GM18873 (cell line): ENCODE measurements around the gene CLIP1.

ENCODE experiments used
- ATAC-seq: cut with Tn5 transposase; IDR thresholded peaks from one replicate; pipeline ENCODE4 v1.9.1; 2021; ENCODE audit warnings: mild to moderate bottlenecking, moderate library complexity, moderate number of reproducible peaks; ENCODE audit not compliant: unreplicated experiment, low FRiP score

Gene CLIP1

DNA sequence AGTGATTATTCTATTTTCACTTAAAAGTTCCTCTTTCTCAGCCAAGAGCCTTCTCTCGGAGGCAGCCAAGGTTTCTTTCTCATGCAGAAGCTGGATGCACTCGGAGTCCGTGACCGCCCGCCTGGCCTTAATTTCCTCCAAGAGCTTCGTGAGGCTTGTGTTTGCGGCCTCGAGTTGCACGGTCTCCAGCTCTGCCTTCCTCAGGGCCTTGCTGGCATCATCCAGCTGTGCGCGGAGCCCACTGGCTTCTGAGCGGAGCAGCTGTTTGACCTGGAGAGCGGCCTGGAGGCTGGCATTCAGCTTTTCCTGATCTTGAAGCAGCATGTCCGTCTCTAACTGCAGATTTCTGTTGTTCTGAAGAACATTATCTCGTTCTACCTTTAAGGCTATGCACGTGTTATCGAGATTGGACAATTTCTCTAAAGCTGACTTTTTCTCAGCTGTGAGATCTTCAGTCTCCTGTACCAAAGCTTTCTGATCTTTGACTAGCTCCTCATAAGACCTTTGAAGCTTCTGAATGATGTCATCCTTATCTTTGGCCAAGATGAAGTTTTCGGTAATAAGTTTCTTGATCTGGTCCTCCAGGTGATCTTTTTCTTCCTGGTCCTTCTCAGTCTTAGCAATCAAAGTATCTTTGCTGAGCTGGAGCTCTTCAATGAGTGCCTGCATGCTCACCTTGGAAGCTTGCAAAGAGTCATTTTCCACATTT is 99.0 kb downstream of the CLIP1 start:
- ATAC-seq, result no peak

DNA sequence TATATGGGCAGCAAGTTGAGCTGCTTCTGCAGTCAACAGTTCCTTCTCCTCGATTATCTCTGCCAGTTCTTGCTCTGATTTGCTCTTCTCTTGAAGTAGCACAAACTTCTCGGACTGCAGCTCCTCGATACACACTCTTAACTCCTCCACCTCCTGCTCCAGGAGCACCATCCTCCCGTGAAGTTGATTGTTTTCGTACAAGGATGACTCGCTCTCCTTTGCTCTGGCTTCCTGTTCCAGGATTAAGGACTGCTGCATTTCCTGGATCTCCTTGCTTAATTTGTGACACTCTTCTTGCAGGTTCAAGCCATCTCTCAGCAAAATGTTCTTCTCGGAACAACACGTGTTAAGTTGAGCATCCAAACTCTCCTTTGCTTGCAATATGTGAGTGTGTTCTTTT is 100.0 kb downstream of the CLIP1 start:
- no peak for ATAC-seq

DNA sequence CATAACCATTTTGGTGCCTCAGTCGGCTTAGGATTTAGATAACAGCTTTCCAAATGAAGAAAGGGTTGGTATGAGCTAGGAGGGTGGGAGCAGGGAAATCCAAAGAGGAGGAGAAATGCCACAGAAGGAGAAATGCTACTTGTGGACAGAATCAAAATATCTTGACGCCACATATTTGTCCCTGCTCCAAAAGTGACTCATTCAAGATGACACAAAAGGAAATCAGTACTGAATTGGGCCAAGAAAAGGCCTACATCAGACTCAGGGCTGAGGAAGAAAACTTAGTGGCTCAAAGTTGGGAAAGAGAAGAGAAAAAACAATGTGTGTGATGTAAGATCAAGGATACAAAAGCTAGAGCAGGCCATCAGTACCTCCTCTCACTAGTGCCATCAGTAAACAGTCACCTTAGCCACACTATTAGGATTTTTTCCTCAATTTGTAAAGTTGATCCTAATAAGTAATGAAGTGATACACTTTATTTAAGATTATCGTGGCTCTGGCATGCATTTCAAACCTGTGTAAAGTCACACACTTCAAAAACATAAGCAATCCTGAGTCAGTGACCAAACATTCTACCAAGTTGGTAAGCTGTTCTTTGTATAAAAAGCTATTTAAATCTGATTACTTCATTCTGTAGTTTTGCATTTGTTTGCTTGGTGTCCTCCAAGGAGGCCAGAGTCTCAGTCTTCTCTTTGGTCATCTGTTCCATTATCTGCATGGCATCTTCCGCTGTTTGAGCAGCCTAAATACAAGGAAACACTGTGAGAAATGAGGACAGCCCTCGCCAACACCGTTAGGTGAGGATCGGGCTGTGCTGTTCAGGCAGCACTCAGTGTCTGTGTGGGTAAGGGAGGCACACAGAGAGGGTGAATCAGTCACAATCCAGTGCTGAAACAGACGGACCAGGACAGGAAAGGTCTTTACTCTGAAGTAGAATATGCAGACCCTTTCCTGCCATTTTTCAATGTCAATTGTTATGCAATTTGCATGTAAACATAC is 103.6 kb downstream of the CLIP1 start:
- no peak for ATAC-seq

DNA sequence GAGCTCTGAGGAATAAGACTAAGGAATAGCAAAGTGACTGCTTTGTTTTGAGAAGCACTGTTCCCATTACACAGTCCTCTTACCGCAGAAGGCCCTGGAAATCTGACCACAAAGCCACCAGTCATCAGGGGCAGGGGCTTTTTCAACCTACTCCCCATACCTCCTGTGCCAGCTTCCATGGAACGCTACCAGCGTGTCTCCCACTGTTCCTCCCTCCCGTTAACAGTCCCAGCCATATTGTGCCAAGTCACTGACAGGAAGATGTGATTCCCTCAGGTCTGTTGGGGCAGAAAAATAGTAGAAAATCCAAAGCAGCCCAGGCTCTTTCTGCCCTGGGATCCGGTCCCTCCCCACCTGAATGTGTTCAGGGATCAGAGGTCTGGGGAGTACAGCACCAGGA is 109.5 kb downstream of the CLIP1 start:
- no peak for ATAC-seq

DNA sequence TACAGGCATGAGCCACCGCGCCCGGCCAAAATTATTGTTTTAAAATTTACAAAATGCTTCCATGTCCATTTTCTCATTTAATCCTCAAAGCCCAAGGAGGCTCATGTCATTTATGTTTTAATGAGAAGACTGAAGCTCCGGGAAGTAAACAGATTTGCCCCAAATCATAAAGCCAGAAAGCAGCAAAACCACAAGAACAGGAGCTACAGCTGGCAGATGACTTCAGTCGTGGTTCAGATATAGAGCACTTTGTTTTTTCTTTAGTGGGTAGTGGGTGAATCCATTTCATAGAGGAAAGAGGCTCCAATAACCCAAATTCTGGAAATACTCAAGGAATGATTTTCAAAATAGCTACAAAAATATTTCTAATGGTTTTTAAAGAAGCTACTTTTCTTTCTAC is 110.8 kb downstream of the CLIP1 start:
- ATAC-seq, result no peak

DNA sequence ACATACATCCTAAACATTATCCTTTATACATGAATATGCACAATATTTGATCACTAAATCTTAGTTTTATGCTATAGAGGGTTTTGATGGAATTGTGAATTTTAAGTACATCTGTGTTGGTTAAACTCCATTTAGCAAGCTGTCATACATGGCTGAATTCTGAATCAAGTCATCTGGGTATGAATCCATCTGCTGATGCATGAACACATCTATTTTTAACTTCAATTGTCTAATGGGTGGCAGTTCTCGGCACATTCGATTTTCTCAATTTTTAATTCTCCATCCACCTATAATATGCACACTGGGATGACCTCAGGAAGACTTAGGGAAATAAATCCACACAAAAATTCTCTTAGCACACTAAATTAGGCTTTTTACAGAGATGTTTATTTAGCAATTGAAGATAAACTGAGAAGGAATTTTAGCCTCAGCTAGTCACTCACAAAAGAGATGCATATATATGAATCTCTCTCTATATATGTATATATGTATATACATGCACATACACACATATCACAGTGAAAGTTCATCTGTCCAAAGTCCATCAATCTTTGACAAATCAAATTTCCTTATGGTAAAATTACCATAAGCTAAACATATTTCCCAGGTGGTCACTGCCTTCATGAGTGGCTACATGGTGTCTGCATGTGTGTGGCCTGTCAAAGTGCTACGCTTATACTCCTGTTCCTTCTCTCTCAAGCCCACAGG is 111.7 kb downstream of the CLIP1 start:
- ATAC-seq, result no peak

DNA sequence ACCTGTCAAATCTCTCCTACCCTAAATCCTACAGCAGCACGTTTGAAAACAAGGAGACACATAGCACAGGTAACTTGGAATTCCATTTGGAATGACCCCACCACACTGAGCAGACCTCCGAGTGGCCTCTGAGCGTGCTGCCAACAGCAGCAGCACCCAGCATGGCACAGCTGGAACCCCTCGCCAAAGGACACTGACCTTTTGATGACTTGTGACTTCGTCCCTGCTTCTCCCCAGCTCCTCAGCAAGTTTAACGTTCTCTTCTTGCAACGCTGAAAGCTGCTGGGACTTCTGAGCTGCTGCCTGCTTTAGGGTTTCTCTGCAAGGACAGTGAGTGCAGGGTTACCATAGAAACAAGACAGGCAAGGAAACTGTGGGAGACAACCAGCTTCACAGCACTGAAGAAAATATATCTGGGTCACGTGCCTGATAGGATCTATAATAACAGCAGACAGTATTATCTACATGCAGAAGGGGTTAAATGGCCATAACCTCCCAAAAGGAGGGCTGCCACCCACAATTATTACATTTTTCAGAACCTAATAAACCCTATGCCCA is 112.8 kb downstream of the CLIP1 start:
- ATAC-seq, result no peak

DNA sequence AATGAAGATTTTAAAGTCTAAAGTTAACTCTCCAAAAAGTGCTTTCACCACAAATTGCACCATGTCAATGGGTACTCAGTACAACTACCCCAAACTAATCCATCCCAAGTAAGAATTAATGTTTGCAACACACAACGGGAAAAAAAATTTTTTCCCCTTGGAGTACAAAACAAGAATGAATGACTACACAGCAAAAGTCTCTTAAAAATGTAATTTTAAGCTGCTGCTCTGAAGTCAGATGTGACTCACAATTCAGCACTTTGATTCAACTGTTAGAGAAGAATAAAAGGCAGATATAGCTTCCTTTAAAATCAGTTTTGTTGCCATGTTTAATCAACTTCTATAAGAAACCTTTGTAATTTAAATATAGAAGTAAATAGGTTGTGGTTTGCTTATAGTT is 113.7 kb downstream of the CLIP1 start:
- no peak for ATAC-seq

DNA sequence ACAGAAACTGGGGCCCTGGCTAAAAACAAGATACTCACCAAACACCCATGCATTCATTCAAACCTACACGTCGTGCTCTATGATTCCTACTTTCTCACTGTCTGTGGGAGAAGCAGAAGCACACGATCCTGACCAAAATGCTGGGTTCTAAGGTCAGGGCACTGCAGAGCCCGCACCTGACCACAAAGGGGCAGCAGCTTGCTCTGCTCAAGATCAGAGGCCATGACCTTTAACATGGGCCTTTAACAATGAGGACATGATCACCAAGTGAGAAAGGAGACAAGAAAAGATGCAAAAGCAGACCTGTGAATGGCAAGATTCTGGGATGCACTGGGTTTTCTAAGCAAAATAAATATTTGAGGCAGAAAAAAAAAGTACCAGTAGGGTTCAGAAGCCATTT is 116.1 kb downstream of the CLIP1 start:
- no peak for ATAC-seq

DNA sequence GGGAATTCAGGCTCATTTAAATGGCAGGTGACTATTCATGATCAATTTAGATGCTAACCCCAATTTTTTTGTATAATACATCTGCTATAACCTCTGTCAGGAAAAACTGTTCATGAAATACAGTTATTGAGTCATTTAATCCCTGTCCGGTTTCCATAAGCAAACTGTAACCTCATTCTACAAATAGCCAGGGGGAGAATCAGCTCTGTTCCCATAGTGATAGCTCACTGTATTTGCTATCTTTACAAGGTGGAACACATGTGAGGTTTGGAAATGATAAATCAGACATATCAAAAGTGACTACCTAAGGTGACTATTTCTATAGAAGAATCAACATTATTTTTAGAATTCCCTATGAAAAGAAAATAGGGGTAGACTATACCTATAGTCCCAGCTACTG is 117.5 kb downstream of the CLIP1 start:
- no peak for ATAC-seq

DNA sequence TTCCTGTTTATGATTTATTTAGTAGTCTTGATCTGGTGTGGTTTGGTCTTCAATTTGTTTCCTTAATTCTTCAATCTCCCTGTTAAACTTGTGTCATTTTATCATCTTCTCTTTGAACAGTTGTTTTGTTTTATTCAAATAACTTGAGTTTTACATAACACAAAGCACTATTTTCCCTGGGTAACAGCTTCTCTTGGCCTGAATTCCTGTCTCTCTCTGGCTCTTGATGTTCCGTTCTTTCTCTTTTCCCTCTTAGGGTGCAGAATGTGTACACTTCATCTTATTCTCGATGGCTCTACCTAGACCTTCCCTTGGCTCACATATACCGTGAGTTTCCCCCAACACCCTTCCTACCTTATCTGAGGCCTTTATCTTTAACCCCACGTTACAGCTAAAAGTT is 119.4 kb downstream of the CLIP1 start:
- ATAC-seq, result no peak

DNA sequence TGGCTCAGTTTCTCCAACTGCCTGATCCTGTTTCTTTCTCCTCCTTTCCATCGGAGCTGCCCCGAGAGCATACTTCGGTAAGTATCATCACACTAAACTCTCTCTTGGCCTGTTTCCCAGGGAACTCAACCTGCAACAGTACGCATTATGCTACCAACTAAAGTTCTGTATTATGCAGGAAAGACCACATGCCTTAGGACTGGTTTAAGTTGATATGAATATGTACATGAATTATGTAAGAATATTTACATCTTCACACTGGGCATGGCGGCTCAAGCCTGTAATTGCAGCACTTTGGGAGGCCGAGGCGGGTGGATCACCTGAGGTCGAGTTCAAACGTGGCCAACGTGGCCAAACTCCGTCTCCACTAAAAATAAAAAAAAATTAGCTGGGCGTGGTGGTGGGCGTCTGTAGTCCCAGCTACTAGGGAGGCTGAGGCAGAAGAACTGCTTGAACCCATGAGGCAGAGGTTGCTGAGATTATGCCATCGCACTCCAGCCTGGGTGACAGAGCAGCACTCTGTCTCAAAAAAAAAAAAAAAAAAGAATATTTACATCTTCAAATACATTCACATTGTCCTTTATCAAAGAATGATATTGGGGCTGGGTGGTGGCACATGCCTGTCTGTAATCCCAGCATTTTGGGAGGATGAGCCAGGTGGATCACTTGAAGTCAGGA is 124.3 kb downstream of the CLIP1 start:
- ATAC-seq, result no peak

DNA sequence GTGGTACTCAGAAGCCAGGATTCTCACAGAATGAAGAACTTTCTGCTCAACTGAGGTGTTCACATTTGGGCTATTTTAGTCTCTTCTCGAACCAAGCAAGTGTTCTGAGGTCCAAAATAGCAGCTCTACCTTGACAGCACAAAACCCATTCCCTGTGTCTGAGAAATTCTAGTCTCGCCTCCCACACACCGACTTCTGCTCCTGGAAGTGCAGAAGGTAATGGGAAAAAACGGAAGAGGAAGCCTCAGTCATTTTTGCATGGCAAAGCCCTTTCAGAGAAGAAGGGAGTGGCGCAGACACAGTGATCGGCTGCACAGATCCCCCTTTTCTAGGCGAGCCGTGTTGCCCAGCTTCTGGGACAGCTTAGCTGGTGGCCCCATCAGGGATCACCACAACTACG is 125.0 kb downstream of the CLIP1 start:
- ATAC-seq, result no peak

DNA sequence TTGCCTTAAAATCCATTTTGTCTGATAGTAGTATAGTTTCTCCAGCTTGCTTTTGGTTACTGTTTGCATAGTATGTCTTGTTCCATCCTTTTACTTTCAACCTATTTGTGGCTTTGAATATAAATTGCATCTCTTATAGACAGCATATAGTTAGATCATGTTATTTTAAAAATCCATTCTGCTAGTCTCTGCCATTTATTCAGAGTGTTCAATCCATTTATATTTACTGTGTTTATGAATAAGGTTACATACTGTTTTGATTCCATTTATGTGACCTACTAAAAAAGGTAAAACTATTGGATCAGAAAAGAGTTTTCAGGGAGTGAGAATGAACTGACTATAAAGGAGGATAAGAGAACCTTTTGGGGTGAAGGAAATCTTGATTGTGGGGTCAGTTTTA is 126.6 kb downstream of the CLIP1 start:
- no peak for ATAC-seq

DNA sequence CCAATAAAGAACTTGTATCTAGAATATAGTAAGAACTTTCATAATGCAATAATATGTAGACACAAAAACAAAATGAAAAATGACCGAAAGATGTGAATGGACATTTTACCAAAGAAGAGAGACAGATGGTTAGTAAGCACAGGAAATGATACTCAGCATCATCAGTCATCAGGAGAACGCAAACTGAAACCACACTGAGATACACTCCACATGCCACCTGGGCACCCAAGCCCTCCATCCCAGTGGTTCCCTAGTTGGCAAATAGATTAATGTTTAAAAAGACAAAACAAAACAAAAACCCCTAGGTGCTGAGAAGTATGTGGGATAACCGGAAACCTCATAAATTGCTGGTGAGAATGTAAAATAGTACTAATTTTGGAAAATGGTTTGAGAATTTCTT is 129.4 kb downstream of the CLIP1 start:
- no peak for ATAC-seq

DNA sequence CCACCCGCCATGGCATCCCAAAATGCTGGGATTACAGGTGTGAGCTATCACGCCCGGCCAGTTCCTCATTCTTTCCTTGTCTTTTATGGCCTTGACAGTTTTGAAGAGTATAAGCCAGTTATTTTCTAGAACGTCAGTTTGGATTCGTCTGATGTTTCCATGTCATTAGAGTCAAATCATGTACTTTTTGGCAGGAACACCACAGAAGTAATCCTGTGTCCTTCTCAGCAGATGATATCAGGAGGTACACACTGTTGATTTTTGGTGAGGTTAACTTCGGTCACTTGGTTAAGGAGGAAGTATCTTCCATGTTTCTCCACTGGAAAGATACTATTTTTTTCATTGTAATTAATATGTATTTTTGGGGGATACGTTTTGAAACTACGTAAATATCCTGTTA is 131.0 kb downstream of the CLIP1 start:
- ATAC-seq, result no peak

DNA sequence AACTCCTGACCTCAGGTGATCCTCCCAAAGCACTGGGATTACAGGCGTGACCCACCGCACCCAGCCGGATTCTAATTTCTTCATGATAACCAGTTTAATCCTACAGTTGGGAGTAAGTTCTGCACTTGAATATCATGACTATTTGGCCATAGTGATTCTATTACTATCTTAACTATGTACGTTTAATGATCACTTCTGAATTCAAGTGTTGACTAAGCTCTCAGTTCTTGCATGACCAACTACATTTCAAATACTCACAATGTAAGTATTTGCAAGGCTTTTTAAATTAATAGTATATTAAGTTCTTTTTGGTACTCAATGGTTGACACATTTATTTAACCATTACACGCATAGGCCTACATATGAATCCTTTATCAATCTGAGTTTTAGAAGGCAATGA is 138.8 kb downstream of the CLIP1 start:
- ATAC-seq, result no peak

DNA sequence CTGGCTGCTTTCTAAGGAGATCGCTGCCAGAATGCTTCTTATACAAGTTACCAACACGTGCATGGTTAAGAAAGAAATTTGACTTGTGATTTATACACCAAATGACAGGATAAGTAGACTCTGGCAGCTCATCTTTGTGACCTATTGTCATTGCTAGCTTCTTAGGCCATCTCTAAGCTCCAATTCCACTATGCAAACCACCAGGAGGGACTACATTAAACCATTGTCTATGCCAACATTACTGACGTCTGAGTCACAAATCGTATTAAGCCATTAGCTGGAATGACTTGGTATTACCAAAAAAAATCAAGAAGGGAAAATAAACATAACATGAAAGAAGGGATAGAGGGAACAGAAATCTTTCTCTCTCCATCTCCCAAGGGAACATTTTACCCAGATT is 140.4 kb downstream of the CLIP1 start:
- ATAC-seq, result no peak

DNA sequence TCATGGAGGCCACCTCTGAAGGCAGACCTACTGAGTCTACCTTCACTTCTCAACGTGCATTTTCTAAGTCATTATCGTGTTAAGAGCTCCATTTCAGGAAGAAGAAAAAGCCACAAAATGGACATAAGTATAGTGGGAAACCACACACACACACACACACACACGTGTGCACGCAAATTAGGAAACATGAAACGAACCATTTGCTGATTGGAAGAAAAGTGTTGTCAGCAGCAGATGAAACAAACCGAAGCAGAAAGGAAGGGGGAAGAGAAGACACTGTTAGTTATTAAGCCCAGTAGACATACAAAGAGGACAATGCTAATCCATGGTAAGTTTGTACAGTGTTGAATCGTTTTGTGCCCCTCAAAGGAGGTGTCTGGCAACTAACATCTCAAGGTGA is 146.2 kb downstream of the CLIP1 start:
- ATAC-seq, result no peak

DNA sequence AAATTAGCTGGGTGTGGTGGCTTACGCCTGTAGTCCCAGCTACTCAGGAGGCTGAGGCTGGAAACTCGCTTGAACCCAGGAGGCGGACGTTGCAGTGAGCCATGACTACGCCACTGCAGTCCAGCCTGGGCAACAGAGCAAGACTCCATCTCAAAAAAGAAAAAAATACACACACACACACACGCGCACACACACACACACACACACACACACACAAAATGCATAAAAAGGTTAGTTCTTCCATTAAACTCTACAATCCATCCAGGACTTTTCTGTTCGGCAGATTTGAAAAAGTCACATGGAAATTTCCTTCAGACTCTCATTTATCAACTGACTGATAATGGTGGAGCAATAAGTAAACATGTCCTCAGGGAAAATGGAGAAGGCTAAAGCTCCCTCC is 147.0 kb downstream of the CLIP1 start:
- no peak for ATAC-seq
